ENCODE data around the gene SPPL3.

Gene SPPL3

DNA sequence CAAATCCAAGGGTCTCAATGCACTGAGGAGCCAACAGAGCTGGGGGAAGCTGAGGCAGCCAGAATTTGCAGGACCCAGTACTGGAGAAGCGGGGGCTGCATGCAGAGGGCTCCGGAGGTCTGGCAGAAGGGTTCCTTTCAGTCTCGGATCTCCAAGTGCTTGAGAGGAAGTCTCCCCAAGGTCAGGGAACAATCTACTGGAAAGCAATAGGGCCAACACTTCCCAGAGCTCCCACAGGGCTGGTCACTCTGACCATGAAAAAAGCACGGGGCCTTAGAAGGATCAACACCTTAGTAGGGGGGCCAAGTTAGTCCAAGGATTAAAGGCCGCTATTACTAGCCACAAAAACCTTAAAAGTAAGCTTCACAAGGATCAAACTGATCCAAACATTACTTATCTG is 31.7 kb downstream of the SPPL3 start:
- DNase-seq, result no peak

- no peak for DNase-seq
Measured at GRCh38 chr12:120870415-120870814, 33.7 kb downstream of the SPPL3 start.

DNA sequence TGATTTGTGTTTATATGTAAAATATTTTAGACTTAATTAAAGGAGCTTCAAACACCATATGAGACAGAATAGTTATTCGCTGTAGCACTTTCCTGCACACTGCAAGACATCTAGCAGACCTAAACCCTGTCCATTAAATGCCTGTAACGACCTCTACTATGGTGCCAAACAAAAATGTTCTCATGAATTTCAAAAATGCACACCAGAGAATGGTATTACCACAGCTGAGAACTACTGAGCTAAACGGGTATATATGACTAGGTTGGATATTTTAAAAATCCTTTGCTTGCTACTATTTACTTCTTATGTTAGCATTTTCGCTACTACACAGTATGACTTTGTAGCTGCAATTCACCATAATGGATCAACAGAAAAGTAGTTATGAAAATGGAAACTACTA is 34.8 kb downstream of the SPPL3 start:
- DNase-seq, result no peak

- DNase-seq, result no peak
Measured at GRCh38 chr12:120866108-120866507, 38.0 kb downstream of the SPPL3 start.

DNA sequence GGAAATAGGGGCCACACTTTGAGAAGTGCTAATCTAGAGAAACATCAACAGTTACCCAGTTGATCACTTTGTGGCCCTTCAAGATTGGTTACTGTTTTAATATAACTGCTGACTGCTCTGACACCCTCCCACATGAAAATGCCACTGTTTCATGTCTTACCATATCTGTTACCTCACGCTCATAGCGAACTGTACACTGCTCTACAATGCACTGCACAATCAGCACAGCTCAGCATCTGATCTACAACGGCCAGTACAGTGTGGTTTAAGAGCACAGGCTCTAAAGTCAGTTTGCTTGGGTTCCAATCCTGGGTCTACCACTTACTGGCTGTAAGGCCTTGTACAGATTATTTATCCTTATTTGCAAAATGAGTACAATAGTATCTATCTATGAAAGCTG is 39.1 kb downstream of the SPPL3 start:
- no peak for DNase-seq

DNA sequence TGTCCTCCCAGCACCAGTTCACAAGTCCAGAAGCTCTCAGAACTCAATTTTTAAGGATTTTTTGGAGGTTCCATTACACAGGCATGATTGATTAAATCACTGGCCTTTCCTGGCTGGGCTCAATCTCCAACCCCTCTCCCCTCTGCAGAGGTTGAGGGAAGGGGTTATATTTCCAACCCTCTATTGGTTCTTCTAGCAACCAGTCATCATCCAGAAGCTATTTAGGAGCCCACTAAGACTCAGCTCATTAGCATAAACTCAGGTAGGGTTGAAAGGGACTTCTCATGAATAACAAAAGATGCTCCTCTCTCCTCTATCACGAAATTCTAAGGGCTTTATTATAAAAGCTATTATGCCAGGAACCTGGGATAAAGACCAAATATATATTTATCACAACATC is 41.5 kb downstream of the SPPL3 start:
- DNase-seq, result no peak

DNA sequence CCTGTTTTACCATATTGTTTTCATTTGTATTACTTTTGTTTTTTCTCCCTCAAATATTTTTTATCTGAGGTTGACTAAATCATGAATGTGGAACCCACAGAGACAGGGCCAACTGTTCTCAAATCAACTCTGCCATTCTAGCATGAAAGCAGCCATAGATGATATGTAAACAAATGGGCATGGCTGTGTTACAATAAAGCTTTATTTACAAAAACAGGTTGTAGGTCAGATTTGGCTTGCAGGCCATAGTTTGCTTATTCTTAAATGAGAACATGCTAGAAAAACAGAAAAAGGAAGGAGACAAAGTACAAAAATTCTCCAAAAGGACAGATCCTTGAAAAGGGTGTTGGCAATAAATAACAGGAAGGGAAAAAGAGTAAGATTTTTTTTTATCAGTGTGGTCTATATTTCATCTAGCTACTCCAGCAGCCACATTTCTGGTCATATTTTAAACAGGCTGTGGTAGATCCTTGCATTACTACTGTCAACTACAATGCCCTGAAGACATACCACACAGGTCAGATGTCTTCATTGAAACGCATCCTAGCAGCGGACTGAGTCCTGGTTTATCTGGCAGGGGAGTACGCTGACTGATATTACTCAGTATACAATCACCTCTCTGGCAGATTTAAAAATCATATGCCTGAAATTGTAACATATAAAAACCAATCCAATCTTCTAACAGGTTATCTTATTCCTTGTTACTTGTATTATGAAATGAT is 42.9 kb downstream of the SPPL3 start:
- no peak for DNase-seq

- no peak for DNase-seq
Measured at GRCh38 chr12:120858306-120859088, 45.7 kb downstream of the SPPL3 start.

GRCh38 chr12:120856980-120857379 is 47.2 kb downstream of the SPPL3 start:
- DNase-seq, result no peak

DNA sequence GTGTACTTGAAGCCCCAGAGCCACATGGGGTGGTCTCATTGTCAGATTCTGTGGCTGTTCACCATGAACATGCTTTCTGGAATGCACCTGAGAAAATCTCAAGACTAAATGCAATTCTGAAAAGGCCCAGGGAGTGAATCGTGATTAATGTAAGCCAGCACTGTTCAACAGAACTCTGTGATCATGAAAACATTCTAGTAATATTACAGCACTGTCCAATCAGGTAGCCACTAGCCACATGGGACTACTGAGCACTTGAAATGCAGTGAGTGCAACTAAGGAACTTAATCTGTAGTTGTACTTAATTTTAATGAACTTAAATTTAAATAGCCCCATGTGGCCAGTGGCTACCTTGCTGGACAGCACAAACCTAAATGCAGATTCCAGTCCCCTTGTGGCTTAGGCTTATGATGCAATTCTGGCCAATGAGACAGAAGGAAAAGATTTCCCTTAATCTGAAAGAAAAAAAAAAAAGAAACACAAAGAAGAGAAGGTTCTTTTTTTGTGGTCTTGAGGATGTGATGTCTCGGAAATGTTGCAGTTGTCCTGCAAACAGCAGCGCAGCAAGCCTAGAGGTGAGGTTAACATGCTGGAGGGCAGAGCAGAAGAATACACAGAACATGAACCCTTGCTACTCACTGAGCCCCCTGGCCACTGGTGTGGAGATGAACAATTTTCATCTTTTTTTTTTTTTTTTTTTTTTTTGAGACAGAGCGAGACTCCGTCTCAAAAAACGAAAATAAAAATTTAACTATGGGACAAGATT is 48.2 kb downstream of the SPPL3 start:
- no peak for DNase-seq

GRCh38 chr12:120854804-120855203 is 49.4 kb downstream of the SPPL3 start:
- no peak for DNase-seq

DNA sequence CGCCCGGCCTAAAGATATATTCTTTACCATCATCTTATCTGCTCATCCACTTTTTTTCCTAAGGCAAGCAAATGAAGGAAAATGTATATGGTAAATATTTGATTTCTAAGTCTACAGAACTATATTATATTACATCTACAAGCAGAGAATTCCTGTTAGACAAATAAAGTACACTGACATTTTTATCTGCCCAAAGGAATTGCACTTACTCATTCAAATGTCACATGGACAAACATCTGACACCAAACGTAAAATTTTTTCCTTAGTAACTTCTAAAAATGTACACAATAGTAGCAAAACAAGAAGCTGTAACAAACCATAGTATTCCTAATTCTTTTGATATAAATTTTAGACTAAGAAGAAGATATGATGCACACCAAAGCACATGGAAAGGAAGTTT is 51.0 kb downstream of the SPPL3 start:
- DNase-seq, result no peak

GRCh38 chr12:120851944-120852343 is 52.2 kb downstream of the SPPL3 start:
- no peak for DNase-seq

- DNase-seq, result no peak
Measured at GRCh38 chr12:120851444-120851843, 52.7 kb downstream of the SPPL3 start.

DNA sequence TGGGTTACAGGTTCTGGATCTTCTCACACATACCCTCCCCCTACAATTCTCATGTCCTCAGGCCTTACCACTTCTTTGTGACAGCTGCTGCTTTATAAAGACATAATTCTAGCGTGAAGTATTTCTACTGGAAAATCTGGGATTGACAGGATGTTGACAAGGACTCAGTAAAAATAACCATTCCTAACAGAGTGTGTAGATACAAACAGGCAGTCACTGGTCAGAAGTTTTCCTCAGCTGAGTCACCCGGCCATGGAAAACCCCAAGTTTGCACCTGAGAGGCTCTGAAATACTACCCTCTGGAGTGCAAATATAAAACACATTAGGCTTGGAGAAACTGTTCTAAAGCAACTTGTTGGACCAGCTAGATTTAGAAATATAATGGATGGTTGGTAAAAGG is 54.4 kb downstream of the SPPL3 start:
- DNase-seq, result no peak

- no peak for DNase-seq
Measured at GRCh38 chr12:120847814-120848213, 56.3 kb downstream of the SPPL3 start.

- no peak for DNase-seq
Measured at GRCh38 chr12:120847392-120847791, 56.8 kb downstream of the SPPL3 start.

DNA sequence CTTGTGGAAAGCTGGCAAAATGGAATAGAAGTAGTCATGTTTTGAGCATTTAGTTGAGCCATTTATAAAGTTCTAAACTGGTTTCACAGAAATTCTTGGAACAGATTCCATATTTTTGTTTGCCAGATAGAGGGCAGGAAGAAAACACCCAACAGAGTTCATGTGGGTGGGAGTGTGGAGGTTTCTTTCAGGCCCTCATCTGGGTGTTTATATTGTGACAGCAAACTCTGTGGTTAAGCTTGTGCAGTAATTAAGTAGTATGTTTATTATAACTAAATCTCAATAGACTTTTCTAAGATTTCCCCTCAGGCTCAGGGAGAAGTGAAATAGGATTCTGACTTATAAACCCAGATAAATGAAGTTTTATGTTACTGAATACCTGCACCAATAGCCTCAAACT is 57.4 kb downstream of the SPPL3 start:
- no peak for DNase-seq

DNA sequence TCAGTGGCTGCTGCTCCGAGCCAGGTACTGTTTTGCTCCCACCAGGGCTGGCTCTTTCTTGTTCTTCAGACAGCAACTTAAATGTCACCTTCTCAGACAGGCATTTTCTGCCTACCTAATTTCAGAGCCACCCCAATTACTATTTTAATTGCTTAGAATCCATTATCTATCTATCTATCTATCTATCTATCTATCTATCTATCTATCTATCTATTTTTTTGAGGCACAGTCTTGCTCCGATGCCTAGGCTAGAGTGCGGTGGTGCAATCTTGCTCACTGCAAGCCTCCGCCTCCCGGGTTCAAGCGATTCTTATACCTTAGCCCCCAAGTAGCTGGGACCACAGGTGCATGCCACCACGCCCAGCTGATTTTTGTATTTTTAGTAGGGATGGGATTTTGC is 58.5 kb downstream of the SPPL3 start:
- no peak for DNase-seq

DNA sequence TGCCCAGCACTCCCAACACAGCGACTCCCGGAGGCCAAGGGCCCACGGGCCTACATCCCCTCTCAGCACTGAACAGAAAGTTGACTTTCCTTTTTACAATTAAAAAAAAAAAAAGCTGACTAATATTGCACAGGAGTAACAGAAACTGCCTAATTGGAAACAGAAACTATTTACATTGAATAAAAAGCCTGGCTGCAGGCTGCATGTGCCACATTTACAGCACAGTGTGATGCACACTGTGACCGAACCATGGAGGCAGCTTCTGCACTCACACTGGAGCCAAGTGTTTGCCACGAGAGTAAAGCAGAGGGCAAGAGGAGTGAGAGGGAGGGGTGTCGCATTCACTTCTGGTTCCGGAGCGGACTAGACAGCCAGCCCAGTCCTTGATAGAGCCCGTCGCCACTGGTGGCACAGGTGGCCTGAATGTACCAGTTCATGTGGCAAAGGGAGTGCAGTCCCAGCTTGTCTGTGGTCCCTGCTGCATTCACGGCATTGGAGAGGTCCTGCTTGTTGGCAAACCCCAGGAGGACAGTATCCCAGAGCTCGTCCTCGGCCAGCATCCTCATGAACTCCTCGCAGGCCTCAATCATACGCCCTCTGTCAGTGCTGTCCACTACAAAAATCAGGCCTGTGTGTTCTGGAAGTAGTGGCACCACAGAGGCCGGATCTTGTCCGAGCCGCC is 59.2 kb downstream of the SPPL3 start:
- no peak for DNase-seq

DNA sequence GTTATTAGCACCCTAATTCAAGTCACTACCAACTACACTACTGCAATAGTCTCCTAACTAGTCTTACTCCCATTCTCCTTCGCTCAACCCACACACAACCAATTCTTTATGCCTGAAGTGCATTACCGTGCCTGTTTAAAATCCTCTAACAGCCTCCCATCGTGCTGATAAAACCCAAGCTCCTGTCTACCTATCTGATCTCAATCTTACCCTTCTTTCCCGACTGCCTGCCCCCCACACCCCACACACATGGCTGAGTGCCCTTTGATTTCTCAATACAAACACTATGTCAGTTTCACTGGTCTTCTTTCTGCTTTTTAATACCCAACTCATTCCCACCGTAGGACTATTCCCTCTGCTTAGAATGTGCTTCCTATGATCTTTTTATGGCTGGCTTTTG is 59.9 kb downstream of the SPPL3 start:
- no peak for DNase-seq

DNA sequence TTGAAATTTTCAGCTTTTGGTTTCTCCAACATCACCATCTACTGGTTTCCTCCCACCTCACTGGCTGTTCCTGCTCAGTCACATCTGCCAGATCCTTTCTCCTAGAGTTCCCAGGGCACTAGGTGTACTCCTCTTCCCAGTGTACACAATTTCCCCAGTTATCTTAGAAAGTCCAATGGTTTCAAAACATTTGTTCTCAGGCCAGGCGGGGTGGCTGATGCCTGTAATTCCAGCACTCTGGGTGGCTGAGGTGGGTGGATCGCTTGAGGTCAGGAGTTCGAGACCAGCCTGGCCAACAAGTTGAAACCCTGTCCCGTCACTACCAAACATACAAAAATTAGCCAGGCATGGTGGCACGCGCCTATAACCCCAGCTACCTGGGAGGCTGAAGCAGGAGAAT is 60.7 kb downstream of the SPPL3 start:
- DNase-seq, result no peak

DNA sequence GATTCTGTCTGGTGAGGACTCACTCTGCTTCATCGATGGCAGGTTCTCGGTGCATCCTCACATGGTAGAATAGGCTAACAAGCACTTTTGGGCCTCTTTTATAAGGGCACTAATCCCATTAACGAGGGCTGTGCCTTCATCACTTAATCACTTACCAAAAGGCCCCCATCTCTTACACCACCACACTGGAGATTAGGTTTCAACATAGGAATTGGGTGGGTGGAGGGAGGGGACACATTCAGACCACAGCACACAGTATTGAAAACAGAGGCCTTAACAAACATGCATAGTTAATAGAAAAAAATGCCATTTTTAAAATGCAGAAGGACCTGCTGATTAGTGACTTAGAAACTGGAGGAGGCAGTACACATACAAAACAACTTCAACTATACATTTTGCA is 61.6 kb downstream of the SPPL3 start:
- DNase-seq, result no peak
